ENCODE measurements around the gene MACROD2.

The MACROD2 gene

GRCh38 chr20:14410869-14411555 lies 415.7 kb downstream of the MACROD2 start:
- no peak for TF ChIP-seq CTCF (IDR thresholded peaks at IDR 0.05; ENCODE audit: insufficient read depth, low read length, missing control alignments)
- no peak overlapping the region for H3K4me3 ChIP-seq (ENCODE audit: low read depth, low read length)
- ChIA-PET CTCF (no interaction called here), POLR2A (no interaction called here)
- DNase-seq (ENCODE audit: low read depth, low spot score): no peak

- CTCF ChIA-PET: no interaction called here
- H3K4me3 ChIP-seq (ENCODE audit: low read depth, low read length): no peak overlapping the region
- DNase-seq (ENCODE audit: low read depth, low spot score): no peak
- POLR2A ChIA-PET: no interaction called here
- no peak for TF ChIP-seq CTCF (IDR thresholded peaks at IDR 0.05; ENCODE audit: insufficient read depth, low read length, missing control alignments)
Observed at GRCh38 chr20:14412065-14412681, 416.9 kb downstream of the MACROD2 start.

- ChIA-PET CTCF (no interaction called here), POLR2A (no interaction called here)
- DNase-seq (ENCODE audit: low read depth, low spot score): no peak
- TF ChIP-seq CTCF (IDR thresholded peaks at IDR 0.05; ENCODE audit: insufficient read depth, low read length, missing control alignments): no peak
- no peak overlapping the region for H3K4me3 ChIP-seq (ENCODE audit: low read depth, low read length)
Observed at GRCh38 chr20:14413835-14414234, 418.5 kb downstream of the MACROD2 start.

- no peak for TF ChIP-seq CTCF (IDR thresholded peaks at IDR 0.05; ENCODE audit: insufficient read depth, low read length, missing control alignments)
- H3K4me3 ChIP-seq (ENCODE audit: low read depth, low read length): no peak overlapping the region
- CTCF ChIA-PET: no interaction called here
- POLR2A ChIA-PET: no interaction called here
- no peak for DNase-seq (ENCODE audit: low read depth, low spot score)
Observed at GRCh38 chr20:14414560-14414959, 419.2 kb downstream of the MACROD2 start.

- POLR2A ChIA-PET: no interaction called here
Observed at GRCh38 chr20:14415467-14415866, 420.2 kb downstream of the MACROD2 start.

GRCh38 chr20:14418376-14418775 lies 423.1 kb downstream of the MACROD2 start:
- no peak overlapping the region for H3K4me3 ChIP-seq (ENCODE audit: low read depth, low read length)
- TF ChIP-seq CTCF (IDR thresholded peaks at IDR 0.05; ENCODE audit: insufficient read depth, low read length, missing control alignments): no peak
- ChIA-PET POLR2A (no interaction called here), CTCF (no interaction called here)
- DNase-seq (ENCODE audit: low read depth, low spot score): no peak

More at GRCh38 chr20:14415467-14415866, 420.2 kb downstream of the MACROD2 start:
- no peak overlapping the region for H3K4me3 ChIP-seq (ENCODE audit: low read depth, low read length)
- TF ChIP-seq CTCF (IDR thresholded peaks at IDR 0.05; ENCODE audit: insufficient read depth, low read length, missing control alignments): no peak
- CTCF ChIA-PET: no interaction called here
- DNase-seq (ENCODE audit: low read depth, low spot score): no peak
